Renal cortex interstitium (tissue), 11 donors: ENCODE data around the gene TOGARAM2. TPM values are rescaled to one million over a fixed set of nuclear protein-coding genes. Genes with fewer than 3 reads are reported as not detected.

Experiments
- DNase-seq, 11 donors: peaks; one replicate each; pipeline ENCODE4 v3.0.0-alpha.2; 2013; ENCODE audit warnings: low read depth in 9 of 11, low spot score in 4 of 11; ENCODE audit errors: extremely low read depth in 1 of 11
- polyA plus RNA-seq, 3 donors: library from polyadenylated mRNA; unstranded; fragments of 120-200 nt; gene quantifications; one replicate each; pipeline ENCODE4 v1.2.1, GENCODE V29; 2013; ENCODE audit not compliant: insufficient read length in 3 of 3

The TOGARAM2 gene
- polyA plus RNA-seq, 3 donors = 0.61 to 2.1 (median 1.6) TPM

DNA sequence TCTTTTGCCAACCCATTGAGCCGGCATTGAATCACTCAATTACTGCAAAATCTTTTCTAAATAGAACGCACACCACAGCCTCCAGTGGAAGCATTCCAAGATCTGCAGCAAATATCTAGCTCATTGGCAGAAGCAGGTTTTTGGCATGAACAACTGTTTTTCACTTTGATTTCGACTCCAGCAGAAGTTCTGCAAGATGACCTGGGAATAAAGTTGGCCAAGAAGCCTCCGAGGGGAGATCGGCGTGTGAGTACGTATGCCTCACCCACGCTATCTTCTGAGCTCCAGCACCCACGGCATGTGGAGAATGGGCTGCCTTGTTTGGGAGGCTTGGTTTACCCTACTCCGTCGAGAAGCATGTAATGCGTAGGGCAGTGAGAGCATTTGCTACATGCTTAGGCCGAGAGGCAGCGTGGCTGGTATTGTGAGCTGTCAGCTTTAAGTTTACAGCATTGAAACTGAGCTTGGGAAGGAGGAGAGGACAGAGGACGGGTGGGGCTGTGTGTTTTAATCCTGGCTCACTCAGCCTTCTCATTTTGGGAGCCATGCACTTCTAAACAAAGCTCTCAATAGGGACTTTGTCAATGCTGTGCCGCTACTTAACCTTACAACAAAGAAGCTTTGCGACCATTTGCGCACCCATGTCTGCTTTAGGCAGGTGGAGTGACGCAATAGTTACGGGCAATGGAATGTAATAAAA, 82.7 kb downstream of the TOGARAM2 start:
- no peak for DNase-seq

DNA sequence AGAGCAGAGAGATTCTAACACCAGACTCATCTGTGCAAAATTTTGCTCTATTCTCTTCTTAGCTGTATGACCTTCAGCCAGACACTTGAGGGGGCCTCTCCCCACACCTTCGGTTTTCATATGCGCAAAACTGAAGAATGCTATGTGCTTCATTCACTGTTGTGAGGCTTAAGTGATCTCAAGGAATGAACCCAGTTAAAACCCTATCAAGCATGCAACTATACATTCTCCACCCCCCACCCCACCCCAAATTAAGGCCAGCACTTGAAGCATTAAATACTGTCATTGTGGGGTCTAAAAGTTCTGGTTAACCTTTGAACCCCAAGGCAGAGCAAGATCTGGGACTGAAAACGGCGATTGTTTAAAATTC, 83.2 kb downstream of the TOGARAM2 start:
- DNase-seq = no peak

DNA sequence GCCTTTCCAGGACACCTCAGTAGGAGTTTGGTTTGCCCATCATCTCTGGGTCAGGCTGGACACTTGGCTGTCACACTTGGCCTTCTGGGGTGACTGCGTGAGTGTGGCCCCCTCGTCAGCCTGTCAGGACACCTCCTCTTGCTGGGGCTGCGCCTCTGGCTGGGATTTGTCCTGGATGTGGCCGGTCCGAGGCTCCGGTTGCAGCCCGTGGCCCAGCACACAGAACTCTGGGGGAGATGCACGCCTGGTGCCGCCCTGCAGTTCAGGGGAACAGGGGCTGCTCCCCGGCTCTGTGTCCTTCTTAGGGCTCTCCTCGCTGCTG, 83.6 kb downstream of the TOGARAM2 start:
- DNase-seq = no peak

DNA sequence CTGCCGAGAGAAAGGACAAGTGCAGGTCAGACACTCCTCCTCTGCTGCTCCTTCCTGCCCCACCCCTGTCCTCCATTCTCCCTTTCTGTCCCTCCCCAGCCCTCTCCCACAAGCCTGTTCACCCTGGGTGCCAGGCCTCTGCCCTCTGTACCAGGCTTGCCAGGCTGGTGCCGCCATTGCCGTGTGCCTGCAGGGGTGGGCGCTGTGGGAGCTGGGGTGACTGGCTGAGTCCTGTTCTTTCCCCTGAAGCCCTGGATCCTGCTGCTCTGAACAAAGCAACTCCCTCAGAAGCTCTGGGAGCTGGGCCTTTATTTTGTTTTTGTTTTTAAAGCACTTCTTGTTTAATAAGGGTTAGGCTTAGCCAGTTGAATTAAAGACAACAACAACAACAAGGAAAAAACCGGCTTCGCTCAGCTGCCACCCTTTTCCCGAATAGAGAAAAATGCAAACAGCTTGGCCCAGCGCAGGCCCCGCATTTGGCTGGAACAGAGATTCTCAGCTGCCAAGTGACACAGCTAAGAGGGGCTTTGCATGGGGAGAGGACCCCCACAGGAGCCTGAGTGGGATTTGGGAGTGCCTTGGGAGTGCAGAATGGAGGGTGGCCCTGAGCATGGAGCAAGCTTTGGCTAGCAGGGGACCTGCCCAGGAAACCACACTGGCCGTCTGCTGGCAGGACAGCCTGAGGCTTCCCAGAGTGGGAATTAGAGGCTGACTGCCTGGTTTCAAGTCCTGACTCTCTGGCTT, 84.1 kb downstream of the TOGARAM2 start:
- DNase-seq = no peak

DNA sequence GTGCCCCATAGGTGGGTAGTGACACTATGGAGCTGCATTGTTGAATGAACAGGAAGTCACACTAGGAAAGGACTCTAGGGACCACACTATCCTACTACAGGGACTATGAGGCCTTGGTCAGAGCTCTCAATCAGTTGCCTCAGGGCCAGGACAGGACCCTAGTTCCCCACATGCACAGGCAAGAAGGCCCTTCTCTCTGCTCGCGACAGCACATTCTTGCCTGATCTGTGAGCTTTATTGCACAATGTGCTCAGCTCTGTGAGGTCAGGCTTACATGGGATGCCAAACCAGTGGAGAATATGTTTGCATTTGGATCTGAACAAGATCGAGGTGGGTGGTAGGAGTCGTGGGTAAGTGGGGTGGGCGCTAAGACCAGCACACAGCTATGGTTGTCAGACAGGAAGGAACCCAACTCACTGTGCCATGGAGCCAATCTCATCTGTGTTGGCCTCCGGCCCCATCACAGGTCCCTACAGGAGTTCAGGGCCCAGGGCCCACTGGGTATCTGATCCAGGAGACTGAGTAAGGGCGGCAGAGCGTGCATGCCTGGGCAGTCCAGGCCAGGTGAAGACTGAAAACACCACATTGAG, 85.3 kb downstream of the TOGARAM2 start:
- DNase-seq = no peak

DNA sequence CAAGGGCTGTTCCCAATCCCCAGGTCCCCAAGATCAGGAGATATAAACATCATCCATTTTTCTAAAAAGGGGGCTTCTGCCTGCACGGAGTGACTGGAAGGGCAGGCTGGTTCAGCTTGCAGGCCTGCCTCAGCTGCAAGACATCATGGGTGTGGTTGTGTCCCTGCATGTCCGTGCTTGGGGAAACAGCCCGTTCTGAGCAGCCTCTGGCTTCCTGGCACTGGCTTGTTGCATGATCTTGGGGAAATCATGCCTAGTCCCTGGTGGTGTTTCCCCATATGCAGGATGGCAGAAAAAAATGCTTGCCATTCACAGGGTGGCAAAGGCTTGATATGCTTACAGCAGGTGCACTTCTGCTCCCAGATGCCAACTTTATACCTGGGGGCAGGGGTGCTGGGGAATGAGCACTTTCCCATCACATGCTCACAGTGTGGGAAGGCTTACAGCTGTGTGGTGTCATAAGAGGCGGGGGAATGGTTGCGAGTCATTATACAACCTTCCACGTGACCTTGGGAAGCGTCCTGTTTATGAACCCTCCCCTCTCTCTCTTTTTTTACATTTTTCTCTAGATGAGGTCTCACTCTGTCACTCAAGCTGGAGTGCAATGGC, 86.0 kb downstream of the TOGARAM2 start:
- no peak for DNase-seq

DNA sequence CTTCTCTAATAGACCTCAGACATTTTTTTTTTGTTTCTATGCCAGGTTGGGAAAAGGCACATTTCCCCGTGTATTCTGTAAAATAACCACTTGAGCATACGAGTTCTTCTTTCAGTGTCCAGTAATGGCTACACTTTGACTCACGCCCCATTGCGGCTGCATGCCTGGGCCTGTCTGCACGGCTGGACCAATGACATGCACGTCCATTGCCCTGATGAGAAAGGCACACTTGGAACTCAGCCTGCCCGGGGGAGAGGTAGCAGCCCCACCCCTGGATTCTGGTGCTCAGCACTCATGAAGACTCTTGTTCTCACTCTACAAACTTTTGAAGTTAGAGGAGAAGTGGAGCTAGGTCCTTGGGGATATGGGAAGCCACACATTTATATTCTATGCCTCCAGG, 87.4 kb downstream of the TOGARAM2 start:
- DNase-seq = no peak

DNA sequence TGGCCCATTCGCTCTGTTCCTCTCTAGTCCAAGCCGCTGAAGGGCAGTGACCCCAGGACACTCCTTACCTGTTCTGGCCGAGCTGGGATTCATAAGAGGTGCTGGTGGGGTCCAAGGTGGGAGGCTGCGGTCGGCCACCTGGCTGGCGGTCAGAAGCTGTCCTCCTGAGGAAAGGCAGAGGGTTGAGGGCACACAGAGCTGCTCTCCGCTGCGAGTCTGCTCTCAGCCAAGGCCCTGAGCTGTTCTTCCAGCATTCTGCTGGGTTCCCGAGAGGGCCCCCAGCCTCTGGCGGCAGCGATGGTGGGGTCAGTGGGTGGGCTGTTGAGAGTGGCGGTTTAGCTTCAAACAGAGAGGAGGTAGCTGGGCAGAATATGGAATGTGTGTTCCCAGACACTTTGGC, 89.4 kb downstream of the TOGARAM2 start:
- DNase-seq = no peak

DNA sequence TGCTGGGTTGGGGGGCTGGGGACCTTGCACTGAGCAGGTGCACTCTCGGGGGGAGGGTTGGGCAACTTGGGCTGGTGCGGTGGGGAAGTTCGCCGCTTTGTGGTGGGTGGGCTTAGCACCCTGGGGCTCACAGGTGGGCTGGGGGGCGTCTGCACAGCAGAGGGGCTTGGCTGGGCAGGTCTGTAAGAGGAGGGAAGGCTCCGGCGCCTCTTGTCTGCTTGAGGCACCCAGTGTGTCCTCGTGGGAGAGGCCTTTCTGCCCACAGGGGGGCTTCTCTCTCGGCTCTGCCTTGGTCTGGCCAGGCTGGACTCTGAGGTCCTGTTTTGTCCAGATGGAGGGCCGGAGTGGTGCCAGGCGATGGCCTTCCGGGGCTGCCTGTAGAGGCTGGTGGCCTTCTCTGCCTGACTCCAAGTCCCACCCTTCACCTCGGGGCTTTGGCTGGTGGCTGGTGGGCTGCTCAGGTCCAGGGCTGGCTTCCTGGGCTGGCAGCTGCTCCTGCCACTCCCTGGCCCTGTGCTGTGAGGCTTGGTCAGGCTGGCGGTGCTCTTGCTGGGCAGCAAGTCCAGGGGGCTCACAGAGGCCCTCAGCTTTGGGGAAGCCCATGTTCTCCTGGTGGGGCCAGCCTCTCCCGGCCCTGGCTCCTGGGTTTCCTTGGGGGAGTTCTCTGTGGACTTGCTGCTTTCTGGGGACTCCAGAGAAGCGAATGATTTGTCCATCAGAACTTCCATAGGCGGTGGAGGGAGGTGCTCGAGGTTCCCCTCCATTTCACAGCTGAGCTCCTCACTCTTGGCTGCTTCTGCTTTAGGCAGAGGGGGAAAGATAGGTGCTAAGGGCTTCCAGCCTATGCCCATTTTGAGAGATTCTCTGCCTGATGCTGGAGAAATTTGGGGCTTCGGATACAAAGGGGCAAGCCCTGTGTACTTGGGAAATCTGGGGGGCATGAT, 90.2 kb downstream of the TOGARAM2 start:
- no peak for DNase-seq

DNA sequence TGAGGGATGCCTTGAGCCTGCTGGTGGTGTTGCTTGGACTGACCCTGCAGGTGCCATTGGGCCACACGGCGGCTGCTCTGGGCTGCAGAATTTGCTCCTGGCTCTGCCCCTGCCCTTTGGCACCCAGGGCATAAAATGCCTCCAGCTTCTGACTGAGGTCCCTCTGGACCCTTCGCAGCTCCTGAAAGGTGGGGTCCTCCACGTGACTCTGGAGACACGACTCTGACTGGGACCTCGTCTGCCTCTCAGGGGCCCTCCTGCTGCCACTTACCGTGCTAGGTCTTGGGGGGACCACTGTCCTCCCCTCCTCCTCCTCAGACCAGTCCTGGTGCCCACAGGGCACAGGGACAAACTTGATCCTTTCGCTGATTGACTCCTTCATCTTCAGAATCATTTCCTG, 91.2 kb downstream of the TOGARAM2 start:
- no peak for DNase-seq

DNA sequence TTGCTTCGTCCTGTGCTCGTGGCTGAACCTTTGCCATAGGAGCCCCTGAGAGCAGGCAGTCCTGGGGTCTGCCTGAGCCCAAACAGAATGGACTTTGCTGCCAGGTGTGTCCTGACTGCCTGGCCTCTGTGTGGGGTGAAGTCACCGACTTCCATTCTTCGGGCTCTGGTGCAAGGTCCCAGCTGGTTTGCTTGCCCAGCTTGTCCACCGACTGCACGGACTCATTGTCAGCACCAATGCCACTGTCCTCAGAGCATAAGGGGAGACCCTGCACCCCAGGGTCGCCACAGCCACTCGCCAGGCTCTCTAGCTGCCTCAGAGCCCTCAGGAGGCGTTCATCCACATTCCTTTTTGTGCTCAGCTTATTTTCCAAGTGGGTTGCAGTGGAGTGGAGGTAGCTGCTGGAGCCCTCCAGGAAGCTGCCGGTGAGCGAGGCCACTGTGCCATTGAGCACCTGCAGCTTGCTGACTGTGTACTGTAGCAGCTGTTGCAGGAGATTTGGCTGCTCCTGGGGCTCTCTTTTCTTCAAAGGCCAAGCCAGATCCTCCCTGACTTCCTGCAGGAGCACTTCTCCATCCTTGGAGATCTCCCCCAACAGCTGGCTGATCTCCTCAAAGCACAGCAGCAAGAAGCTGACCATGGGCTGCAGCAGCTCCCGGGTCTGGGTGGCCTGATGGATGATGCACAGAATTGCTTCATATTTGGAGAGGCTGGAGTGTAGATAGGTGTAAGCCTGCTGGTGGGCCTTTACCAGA, 92.0 kb downstream of the TOGARAM2 start:
- DNase-seq = no peak

DNA sequence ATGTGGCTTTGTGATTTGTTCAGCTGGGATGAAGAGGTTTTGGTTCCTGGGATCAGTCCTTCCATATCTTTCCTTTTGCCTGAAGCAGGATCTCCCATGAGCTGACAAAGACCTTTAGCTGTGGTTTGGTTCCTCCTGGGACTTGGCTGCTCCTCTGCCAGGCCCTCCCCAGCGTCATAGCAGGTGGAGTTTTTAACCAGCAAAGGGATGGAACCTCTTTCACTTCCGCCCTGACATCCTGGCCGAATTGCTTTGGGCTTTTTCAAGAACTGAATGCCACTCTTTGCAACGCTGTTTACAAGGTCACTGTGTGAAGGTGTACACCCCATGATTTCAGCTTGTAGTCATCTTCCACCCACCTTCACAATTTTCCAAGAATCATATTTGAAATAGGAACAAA, 92.8 kb downstream of the TOGARAM2 start:
- no peak for DNase-seq

DNA sequence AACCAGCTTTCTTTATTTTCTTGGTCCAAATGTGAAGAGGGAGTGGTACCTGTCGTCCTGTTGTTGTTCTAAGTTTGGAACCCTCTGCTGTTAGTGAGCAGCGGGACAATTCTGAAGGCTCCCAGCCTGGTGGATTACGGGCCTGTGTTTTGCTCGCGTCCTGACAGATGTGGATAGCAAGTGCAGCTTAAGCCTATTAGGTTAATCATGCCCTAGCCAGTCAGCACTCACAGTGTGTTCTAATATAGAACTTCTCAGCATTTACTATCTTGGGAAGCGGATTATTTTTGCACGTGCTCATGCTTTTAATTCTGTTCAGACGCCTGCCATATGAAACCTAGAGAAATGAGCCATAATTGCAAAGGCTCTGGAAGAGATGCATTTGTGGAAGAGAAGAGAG, 93.3 kb downstream of the TOGARAM2 start, which contains the start of gene PCARE:
PCARE (minus strand) TSS at position 113 of the 400 bp plus-strand sequence. CDS start 262 bp downstream, outside the sequence.
- no peak for DNase-seq

DNA sequence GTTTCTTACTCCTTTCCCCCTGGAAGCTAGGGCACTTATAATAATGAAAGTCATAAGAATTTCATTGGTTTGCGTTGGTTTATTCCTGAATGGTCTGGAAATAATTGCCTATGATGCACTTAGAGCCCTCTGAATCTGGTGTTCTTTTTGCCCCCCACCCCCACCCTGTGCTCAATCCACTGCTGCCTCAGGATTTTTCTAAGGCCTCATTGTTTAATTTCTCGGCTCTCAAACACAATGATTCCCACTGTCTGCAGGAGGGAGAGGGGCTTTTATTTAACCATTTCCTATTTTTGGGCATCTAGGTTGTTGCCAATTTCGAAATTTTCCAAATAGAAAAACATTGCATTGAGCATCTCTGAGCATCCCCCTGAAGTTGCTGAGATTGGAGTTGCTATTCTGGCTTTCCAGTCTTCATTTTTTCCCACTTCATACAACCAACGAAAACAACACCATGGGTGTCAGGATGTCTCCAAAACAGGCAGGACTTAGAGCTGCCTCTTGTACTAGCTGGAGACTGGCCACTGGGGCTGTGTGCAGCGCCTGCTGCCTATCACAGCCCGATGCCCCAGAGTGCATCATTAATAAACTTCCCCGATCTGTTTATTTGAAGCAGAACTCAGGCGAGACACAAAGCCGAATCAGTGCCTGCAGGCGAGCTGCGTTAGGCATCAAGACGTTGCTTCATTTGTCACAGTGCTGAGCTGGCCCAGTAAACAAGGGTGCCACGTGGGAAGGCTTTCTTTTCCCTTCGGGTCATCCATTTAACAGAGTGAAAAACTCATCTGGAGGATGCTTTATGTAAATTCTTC, 95.0 kb downstream of the TOGARAM2 start:
- DNase-seq = no peak

DNA sequence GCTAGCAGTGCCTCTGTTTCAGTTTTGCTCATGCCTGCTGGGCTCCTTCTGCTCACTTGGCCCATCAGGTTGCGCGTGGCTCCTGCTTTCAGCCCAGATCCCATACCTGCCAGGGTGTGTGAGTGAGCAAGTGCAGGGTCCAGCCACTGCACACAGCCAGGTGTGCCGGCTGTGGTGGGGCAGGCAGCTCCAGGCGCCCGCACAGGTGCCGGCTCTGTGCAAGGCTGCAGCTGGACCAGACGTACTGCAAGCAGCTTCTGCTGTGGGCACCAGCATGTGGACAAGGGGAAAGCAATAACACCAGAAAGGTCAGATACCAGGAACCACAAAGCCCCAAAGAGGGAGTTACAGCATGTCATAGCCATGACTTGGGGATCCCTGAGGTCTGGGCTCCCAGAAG, 98.8 kb downstream of the TOGARAM2 start:
- DNase-seq = no peak

DNA sequence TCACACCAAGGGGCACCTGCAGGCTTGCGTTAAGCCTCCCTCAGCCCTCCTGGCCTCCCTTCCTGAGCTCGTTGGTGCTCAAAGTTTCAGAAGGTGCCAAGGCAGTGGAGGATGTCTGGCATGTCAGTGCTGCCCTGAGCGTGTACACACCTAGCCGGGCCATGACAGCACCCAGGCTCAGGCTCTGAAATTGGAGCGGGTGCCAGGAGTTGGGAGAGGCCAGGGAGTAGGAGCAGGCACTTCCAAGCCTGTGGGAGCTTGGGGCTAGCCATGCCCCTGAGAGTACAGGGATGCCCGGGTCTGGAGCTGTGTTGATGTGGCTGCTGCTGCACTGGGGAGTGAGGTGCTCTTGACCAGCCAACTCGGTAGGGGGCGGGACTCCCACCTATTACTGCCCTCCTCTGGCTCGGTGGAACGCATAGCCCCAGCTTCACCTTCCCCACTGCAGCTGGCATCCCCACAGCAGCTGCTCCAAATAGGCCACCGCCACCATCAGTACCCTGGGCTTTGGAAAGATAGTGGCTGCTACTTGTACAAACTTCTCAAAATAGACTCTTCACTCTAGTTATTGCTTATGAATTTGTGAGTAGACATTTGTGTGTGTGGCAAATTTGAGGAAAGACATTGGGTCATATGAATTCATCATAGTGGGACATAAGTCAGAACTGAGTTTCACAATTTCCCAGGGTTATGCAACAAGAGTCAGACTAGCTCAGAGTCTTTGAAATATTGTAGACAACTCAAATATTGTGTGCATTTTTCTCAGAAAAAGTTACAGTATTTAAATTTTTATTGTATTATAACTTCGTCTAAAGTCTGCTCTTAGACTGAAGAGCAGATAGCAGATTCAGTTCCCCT, 100.0 kb downstream of the TOGARAM2 start:
- DNase-seq = no peak
